GM18907 (cell line): ENCODE measurements around the gene TGFB1.
A peak's percentile ranks its signal among the peaks of the same experiment; 100 is the strongest.
"Not testable (repeated sequence)": the region's sequence is repeated elsewhere in the genome, so short reads cannot be mapped to it uniquely, and the experiment has no call there.

ENCODE experiments used
- ATAC-seq: cut with Tn5 transposase; IDR thresholded peaks from one replicate; pipeline ENCODE4 v1.9.1; 2021; ENCODE audit warnings: mild to moderate bottlenecking, moderate library complexity; ENCODE audit not compliant: unreplicated experiment

TGFB1 gene

DNA sequence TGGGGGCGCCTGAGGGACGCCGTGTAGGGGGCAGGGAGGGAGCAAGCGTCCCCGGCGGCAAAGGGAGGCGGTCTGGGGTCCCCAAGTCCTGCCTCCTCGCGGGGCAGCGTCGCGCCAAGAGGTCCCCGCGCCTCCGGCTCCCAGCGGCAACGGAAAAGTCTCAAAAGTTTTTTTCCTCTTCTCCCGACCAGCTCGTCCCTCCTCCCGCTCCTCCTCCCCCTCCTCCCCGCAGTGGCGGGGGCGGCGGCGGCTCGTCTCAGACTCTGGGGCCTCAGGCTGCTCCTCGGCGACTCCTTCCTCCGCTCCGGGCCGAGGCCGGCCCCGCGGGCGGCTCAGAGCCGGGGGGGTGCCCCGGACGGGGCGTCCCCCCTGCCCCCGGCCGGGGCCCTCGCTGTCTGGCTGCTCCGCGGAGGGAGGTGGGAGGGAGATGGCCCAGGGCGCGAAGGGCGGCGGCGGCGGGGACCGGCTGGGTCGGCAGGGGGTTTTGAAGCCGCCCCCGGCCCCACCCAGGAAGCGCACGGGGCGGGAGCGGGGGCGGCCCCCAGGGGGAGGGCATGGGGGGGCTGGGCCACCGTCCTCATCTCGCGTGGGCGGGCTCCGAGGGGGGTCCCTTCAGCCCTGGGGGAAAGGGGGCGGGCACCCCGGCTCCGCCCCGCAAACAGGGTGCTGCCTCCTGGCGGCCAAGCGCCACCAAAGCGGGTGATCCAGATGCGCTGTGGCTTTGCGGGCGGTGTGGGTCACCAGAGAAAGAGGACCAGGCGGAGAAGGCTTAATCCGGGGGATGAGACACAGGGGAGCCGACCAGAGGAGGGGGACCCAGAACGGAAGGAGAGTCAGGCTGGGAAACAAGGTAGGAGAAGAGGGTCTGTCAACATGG, at the start of gene TGFB1:
TSS of gene TGFB1 (minus strand) at position 457 of the 877 bp plus-strand sequence. CDS start 878 bp downstream, outside the sequence.
- ATAC-seq: peak; percentile 47

DNA sequence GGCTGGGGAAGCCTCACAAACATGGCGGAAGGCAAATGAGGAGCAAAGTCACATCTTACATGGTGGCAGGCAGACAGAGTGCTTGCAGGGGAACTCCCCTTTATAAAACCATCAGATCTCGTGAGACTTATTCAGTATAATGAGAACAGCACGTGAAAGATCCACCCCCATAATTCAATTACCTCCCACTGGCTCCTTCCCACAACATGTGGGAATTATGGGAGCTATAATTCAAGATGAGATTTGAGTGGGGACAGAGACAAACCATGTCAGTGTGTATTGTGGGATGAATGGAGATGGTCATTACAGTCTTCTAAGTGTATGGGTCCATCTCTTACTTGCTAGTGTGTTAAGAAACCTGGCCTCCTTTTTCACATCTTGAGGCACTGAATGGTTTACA, 48.3 kb upstream of the TGFB1 start:
- no peak for ATAC-seq

DNA sequence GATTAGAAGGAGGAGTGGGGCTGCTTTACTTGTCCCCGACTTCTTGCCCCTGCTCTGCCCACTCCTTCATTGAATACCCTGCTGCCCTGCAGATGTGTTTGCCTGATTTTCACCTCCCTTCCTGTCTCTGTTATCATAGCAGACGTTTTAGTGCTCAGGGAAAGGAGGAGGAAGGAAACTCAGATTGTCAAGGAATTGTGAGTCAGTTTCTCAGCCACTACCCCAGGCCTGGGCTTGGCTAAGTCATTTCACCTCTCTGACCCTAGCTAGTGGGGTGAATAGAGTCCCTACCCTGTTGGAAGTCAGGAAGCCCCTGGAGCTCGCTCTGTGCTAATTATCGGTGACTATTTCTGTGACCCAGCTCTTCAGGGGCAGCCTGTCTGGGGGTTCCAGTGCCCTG, 47.8 kb upstream of the TGFB1 start:
- ATAC-seq: no peak

DNA sequence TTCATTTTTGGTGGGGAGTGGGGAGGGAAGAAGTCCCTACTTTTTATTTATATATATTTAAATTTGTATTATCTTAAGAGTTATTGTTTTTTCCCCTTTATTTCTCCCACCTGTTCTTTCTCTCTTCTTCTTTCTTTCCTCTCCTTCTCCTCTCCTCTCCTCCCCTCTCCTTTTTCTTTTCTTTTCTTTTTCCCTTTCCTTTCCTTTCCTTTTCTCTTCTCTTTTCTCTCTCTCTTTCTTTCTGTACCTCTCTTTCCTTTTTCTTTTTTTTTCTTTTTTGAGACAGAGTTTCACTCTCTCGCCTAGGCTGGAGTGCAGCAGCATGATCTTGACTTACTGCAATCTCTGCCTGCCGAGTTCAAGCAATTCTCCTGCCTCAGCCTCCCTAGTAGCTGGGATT, 45.8 kb upstream of the TGFB1 start:
- ATAC-seq: no peak

DNA sequence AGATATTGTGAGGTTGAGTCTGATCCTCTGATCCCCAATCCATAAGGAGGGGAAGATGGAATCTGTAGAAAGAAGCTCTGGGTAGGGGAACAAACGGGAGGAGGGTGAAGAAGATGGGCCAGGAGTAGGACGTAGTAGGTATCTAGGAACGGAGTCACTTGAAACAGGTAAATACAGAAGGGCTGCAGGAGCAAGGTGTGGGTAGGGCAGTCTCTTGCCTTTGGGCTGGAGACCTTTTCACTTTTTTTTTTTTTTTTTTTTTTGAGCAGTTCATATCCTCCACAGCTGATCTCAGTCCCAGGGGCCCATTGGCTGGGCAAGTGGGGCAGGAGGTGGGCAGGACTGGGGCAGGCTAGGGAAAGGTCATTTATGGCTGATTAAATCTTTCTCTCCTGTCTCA, 45.4 kb upstream of the TGFB1 start:
- no peak for ATAC-seq

DNA sequence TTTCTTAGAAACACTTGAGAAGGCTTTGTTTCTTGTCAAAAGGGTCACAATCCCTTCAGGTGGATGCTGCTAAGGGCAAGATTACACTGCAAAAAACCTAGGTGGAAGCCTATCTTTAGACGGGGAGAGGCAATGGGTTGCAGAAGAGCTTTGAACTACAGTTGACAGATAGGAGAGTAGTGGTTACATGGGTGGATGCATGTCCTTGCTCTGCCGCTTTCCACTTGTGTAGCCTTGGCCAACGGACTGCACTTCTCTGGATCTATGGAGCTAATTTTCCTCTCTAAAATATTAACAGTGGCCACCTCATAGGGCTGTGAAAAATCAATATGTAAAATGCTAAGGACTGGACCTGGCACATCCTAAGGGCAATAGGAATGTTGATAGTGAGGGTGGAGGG, 44.9 kb upstream of the TGFB1 start:
- no peak for ATAC-seq

DNA sequence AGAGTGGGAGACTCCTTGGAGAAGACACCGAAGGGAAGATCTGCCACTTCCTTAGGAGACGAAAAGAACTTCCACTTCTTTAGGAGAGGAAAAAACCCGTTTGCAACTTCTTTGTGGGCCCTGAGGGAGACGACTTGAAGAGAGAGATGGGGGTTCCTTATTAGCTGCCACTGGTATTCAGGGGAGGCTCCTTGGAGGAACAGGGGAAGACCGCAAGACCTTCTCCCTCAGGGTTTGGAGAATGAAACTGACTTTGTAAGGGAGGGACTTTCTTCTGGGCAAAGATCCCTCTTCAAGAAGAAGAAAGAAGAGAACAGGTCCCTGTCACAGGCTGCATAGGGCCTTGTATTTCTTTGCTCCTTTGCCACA, 44.3 kb upstream of the TGFB1 start:
- ATAC-seq: no peak

DNA sequence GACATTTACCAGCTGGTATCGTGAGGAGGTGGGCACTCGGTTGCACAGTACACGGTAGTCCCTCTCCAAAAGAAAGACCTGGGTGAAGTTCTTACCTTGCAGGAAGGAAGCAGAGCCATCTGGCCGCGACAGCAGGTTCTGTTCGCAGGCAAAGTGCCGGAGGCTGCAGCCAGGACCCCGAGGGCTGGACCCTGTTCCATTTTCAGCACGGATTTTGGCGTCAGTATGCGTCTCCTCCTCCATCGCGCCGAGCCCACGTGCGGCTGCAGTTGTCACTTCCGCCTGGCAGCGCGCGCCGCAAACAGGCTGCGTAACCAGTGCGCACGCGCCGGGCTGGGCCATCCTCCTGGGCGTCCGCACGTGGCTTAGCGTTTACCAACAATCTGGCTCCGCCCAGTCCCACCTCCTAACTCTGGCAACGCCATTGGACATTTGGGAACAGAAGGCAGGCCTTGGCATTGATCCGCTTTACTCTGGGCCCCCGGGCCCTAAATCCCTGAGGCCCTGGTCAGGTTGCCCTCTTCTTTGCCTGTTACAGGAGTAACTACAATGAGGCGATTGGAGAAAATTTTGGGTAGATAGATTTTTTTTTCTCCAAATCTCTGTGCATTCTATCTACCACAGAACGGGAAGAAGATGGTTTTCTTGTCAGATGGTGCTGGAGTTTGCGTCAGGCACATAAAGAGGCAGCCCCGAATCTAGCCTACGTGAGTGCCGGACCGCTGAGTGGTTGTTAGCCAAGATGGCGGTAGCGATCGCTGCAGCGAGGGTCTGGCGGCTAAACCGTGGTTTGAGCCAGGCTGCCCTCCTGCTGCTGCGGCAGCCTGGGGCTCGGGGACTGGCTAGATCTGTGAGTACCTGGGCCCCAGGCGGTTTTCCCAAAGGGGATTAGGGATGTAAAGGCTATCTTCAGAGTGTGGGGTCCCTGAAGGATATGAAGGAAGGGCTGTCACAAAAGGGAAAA, 43.6 kb upstream of the TGFB1 start, which contains the start of the genes BCKDHA and EXOSC5:
TSS of gene BCKDHA (plus strand) at position 733 of the 964 bp plus-strand sequence. CDS start at position 743, 10 bp downstream.
TSS of gene EXOSC5 (minus strand) at position 274 of the 964 bp plus-strand sequence. CDS start at position 243, 31 bp downstream.
- ATAC-seq: peak; percentile 87

DNA sequence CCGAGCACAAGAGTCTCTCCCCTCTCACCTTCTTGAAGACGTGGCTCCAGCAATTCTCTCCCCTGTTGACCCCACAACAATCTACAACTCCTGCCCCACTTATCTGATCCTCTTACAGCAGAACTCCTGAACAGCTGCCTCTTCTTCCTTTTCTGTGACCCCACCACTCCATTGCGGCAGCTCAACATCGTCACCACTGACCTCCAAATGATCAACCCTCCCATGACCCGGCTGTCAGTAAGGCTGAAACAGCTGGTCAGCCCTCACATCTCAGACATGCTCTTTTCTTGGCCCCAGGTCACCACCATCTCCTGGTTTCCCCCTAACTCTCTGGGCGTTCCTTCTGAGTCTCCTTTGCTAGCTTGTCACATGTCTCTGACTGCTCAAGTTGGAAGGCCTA, 41.6 kb upstream of the TGFB1 start:
- no peak for ATAC-seq

DNA sequence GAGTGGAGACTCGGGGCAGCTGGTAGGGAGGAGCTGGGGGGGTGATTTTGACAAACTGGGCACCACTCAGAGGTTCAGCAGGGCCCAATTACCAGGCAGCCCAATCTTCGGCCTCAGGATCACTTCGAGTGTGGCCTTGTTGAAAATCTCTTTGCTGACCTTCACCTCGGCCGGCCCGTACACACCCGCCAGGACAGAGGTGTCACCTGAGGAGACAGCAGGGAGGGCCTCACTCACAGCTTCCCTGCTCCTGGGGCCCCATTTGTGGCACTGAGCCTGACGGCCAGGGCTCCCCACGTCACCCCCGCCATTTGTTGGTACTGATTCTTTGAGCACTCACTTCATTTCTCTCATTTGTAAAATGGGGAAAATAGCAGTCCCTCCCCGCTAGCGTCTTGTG, 39.1 kb upstream of the TGFB1 start:
- ATAC-seq: no peak

DNA sequence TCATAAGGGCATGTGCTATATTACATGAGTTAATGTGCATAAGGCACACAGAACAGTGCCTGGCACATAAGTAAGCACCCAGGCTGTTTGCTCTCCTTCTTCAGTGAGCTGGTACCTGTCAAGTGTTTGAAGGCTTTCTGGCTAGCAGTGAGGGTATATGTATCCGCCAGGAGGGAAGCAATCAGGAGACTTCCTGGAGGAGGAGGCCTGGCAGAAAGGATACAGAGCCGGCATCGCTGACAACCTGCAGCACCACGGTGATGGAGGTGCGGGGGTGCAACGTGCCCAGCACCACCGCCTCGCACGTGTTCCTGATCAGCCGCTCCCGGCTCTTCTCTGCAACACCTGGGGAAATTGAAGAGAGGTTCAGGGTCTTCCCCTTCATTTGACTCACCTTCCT, 37.9 kb upstream of the TGFB1 start:
- no peak for ATAC-seq

DNA sequence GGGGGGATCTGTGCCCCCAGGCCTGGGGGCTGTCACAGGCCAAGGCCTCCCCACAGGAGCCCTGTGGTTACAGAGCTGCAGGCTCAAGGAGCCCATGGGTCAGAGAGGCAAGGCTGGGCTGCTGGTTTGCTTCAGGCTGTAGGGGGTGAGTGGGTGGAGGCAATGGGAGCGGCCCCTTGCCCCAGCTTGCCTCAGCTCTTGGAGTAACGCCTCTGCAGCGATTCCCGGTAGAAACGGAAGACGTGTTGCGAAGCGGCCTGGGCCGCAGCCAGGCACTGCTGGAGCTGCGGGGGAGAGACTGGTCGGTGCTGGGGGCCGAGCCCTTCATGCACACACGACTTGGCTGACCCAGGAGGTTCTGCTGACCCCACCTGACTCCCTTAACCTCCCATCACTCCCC, 32.7 kb upstream of the TGFB1 start:
- ATAC-seq: no peak

DNA sequence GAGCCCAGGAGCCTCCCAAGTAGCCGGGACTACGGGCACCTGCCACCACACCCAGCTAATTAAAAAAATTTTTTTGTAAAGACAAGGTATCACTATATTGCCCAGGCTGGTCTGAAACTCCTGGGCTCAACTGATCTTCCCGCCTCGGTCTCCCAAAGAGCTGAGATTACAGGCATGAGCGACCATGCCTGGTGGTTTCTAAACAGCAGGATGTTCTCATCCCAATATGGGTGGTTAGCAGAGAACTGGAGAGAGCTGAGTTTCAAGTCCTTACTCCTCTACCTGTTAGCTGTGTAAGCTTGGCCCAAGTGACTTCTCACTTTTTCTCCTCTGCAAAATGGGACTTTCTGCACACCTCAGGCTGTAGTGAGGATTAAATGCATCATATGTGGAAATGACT, 30.6 kb upstream of the TGFB1 start:
- no peak for ATAC-seq

DNA sequence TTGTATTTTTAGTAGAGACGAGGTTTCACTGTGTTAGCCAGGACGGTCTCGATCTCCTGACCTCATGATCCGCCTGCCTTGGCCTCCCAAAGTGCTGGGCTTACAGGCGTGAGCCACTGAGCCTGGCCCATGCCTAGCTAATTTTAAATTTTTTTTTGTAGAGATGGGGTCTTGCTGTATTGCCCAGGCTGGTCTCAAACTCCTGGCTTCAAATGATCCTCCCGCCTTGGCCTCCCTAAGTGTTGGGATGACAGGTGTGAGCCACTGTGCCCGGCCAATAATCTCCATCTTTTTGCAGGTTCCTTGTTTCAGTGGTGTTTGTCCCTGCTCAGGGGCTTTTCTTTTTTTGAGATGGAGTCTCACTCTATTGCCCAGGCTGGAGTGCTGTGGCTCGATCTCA, 27.8 kb upstream of the TGFB1 start:
- ATAC-seq: not testable (repeated sequence)

DNA sequence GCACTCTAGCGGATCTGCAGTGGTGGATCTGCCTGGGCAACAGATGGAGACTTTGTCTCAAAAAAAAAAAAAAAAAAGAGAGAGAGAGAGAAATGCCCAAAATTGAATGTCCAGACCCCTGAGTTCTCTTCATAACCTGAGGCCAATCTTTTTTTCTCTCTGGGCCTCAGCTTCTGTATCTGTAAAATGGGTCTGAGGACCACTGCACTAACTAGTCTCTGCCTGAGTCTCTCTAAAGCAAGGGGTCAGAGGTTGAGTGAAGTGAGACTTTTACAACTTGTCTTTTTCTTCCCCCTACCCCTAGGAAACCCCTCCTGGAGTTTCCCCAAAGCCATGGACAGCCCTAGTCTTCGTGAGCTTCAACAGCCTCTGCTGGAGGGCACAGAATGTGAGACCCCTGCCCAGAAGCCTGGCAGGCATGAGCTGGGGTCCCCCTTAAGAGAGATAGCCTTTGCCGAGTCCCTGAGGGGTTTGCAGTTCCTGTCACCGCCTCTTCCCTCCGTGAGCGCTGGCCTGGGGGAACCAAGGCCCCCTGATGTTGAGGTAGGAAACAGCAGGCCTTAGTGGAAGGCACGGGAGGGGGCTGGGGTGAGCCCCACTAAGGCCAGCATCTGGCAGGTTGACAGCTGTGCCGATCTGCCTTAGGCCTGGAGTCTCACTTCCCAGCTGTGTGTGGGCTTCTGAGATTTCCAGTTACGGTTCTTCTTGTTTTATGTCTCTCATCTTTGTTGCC, 24.4 kb upstream of the TGFB1 start:
- peak; percentile 64 for ATAC-seq

DNA sequence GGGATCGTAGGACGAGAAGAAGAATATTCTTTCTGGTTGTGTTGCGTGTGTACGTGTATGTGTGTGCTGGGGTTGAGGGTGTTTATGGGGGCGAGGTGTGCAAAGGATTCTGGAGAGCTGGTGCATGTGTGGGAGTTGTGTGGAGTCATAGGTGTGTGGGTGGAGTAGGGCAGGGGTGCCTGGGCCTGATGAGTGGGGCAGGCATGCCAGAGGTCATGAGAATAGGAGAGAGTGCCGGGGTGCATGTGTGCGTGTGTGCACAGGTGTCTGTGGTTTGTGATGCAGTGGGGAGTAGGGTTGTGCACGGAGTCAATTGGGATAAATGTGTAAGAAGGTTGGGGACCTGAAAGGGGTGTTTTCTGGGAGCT, 23.3 kb upstream of the TGFB1 start:
- ATAC-seq: no peak

DNA sequence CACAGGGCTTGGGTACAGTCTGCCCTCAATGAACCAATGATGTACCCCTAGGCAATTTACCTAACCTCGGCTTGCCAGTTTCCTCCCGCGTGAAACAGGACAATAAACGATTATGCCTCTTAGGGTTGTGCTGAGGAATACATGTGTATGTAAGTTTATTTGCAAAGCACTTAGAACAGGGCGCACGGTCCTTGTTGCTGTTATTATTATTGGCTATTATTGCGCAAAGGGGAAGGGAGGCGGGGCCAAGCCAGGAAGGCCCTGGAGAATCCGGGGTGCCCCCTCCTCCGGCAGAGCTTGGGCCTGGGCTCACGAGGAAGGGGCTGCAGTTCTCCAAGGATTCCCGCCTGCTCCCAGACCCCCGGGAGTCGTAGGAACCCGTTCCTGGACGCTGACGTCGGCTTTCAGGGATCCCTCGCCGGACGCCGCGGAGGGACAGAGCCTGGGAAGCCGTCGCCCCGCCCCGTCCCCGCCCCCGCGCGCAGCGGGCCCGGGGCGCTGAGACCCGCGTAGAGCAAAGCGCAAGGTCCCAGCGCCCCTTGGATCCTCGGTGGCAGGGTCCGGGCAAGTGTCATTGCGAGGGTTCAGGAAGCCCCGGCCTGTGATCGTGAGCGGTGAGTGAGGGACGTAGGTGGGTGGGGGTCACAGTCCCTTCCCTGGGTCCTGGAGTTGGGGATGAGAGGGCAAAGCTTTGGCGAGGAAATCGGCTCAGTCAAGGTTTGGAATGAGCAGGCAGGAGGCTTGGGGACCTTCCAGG, 22.7 kb upstream of the TGFB1 start, which contains the start of gene TMEM91:
TSS of gene TMEM91 (plus strand) at position 293 of the 757 bp plus-strand sequence. CDS start 1,777 bp downstream, outside the sequence.
- no peak for ATAC-seq

DNA sequence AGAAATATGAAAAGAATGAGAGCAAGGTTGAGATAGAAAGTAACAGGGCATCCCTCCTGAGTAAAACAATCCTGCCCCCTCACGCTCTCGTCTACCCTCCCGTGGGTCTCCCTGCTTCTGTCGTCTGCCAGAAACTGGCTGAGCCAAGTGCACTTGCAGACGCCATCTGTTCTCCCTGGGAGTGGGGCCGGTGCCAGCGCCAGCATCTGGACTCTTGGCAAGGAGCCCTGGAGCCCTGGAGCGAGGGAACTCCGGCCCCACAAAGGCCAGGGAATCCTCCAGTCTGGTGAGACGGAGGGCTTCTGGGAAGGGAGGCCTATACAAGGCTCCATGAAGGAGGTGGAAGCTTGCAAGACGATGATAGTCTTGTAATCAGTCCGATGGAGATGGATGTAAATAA, 20.3 kb upstream of the TGFB1 start:
- ATAC-seq: no peak

DNA sequence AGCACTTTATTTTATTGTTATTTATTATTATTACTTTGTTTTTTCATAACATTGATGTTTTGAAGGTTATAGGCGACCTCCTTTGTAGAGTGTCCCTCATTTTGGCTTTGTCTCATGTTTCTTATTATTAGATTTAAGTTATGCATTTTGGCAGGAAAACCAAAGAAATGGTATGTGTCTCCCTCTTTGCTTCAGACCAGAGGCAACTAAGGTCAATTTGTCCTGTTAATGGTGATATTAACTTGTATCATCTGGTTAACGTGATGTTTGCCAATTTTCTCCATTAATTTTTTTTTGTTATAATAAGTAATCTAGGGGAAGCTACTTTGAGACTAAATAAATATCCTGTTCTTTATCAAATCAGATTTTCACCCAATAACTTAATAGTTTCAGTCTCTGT, 18.8 kb upstream of the TGFB1 start:
- ATAC-seq: no peak

DNA sequence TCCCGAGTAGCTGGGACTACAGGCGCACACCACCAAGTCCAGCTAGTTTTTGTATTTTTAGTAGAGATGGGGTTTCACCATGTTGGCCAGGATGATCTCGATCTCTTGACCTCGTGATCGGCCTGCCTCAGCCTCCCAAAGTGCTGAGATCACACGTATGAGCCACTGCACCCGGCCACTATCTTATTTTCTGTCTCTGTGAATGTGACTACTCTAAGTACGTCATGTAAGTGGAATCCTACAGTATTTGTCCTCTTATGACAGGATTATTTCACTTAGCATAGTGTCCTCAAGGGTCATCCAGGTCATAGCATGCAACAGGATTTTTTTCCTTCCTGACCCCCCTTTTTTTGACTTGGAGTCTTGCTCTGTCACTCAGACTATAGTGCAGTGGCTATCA, 17.8 kb upstream of the TGFB1 start:
- ATAC-seq: no peak
